Stimulated activated naive CD8-positive, alpha-beta T cell treated with anti-CD3 and anti-CD28 coated beads, Interleukin-15, Interleukin-2, amounts not matched to agents 100 ng/mL and 50 ng/mL, for 24 hours (primary cell): ENCODE data around the gene NRG2.

Experiments
- H3K27ac Mint-ChIP-seq: one replicate; pipeline ENCODE4 v1.8.0; 2021; ENCODE audit warnings: mild to moderate bottlenecking, mixed read lengths
- H3K27me3 Mint-ChIP-seq: one replicate; pipeline ENCODE4 v1.8.0; 2021; ENCODE audit warnings: mixed read lengths
- H3K36me3 Mint-ChIP-seq: one replicate; pipeline ENCODE4 v1.8.0; 2021; ENCODE audit warnings: low read depth, mixed read lengths
- H3K4me1 Mint-ChIP-seq: one replicate; pipeline ENCODE4 v1.8.0; 2021; ENCODE audit warnings: low read depth, mixed read lengths
- H3K4me3 Mint-ChIP-seq: one replicate; pipeline ENCODE4 v1.8.0; 2021; ENCODE audit warnings: mild to moderate bottlenecking, mixed read lengths
- H3K9me3 Mint-ChIP-seq: one replicate; pipeline ENCODE4 v1.8.0; 2021; ENCODE audit warnings: mixed read lengths

The NRG2 gene

DNA sequence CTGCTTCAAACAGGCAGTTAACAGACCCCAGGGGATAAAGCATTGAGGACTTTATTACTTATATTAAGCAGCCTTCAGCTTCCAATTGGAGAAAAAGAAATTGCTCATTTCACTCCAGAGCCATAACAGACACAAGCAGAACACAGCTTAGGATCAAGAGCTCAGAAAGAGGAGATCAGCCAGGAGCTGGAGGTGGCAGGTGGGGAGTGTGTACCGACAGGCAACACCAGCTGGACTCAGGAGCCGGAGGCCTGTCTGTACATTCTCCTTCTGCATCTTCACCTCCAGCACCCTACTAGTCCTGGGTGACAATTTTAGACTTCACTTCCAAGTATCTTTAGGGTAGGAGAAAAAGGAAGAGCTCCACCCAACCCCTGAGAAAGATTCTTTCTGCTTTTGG is 35.8 kb downstream of the NRG2 start:
- Mint-ChIP-seq H3K9me3 (no peaks in the 10 kb centered on the region), H3K27ac (no peak overlapping the region), H3K4me1 (no peaks in the 10 kb centered on the region), H3K27me3 (peaks cover 45% of the 10 kb centered on the region), H3K4me3 (no peak overlapping the region), H3K36me3 (no peaks in the 10 kb centered on the region)

DNA sequence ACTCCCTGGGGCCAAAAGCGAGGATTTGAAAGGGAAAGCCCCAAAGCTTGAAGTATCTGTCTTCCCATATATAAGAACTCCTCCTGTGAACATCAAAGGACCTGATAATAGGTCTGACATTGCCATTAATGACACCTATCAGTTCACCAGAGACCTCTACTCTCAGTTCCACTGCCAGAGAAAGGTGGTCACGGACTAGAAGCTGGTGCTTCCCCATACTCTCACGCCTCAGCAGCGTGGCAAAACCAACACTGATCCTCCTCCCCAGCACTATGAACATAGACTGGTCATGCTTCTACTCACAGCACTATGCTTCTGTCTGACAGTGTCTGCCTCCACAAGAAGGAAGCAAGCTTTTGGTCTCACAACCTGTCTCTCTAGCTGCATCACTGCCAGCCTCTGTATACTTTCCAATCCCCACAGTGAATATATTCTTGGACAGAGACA is 37.9 kb downstream of the NRG2 start:
- Mint-ChIP-seq H3K27ac (no peak overlapping the region), H3K4me3 (no peak overlapping the region), H3K9me3 (no peaks in the 10 kb centered on the region), H3K27me3 (peaks cover 55% of the 10 kb centered on the region), H3K36me3 (no peaks in the 10 kb centered on the region), H3K4me1 (no peaks in the 10 kb centered on the region)

DNA sequence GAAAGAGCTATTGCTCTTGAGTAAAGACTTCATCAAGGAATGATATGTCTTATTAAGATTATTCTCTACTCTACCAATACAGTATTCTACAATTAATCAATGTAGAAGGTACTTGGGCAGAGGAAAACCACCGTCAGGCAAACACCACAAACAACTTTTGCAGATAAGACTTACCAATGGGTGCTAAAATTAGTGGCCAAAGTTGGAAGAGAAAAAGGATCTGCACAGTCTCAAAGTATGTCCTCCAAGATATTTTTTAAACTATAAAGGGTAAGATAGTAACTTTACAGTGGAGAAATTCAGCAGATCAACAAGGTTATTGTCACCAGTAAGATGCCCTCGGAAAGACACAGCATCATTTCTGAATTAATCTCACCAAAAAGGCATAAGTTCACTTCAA is 38.9 kb downstream of the NRG2 start:
- Mint-ChIP-seq H3K36me3 (no peaks in the 10 kb centered on the region), H3K27ac (no peak overlapping the region), H3K27me3 (peaks cover 60% of the 10 kb centered on the region)

DNA sequence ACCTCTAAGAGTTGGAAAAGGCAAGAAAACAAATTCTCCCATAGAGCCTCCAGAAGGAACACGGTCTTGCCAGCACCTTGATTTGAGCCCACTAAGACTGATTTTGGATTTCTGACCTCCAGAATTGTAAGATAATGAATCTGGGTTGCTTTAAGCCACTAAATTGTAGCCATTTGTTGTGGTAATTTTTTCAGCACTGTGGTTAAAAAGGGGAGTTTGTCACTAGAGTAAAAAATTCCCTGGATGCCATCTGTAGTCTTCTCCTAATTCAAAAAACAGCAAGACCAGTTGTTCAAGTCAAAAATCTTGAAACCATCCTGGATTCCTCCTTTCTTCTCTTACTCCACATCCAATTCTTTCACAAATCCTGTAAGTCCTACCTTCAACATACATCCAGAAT is 39.6 kb downstream of the NRG2 start:
- Mint-ChIP-seq H3K9me3 (no peaks in the 10 kb centered on the region), H3K4me3 (no peak overlapping the region), H3K4me1 (no peaks in the 10 kb centered on the region), H3K27ac (no peak overlapping the region), H3K36me3 (no peaks in the 10 kb centered on the region), H3K27me3 (peaks cover 65% of the 10 kb centered on the region)

More for the DNA sequence above, 38.9 kb downstream of the NRG2 start:
- Mint-ChIP-seq H3K4me1 (no peaks in the 10 kb centered on the region), H3K9me3 (no peaks in the 10 kb centered on the region), H3K4me3 (no peak overlapping the region)

DNA sequence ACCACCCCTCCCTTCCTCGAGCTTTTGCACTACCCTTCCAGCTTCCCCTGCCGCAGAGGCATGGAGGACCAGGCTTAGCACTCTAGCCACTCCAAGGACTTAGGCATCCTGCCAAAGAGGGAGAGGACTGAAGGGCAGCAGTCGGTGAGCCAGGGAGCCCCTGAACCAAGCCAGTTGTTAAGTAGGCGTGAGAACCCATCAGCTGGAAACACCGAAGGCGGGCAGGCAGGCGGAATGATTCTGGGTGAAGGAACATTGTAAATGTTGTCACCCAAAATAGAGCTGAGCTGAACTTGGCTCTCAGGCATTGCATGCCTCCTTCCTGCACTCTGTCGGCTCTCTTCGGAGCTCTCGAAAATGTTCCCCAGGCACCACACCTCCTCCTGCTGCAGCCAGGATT is 42.8 kb downstream of the NRG2 start:
- no peak overlapping the region for H3K27ac Mint-ChIP-seq
- no peaks in the 10 kb centered on the region for H3K4me1 Mint-ChIP-seq
- no peak overlapping the region for H3K4me3 Mint-ChIP-seq
- H3K36me3 Mint-ChIP-seq, result no peaks in the 10 kb centered on the region
- H3K27me3 Mint-ChIP-seq, result peaks cover 62% of the 10 kb centered on the region
- no peaks in the 10 kb centered on the region for H3K9me3 Mint-ChIP-seq

DNA sequence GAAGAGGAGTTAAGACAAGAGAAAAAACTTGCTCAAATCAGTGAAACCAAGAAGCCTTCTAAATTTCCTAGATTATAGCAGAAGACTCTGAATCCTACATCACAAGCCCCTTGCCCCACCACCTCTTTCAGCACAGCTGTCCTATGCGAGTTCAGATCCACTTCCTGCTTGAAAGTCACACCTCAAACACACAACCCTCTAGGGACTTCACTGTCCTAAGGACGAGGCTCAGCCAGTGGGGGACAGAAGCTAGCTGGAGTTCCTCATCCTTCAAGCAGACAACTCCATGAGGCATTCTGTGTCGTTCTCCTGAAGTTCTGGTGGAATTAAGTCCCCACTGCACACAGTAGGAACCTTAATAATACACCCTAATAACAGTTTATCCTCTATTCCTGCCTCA is 44.3 kb downstream of the NRG2 start:
- no peak overlapping the region for H3K27ac Mint-ChIP-seq
- no peak overlapping the region for H3K4me3 Mint-ChIP-seq
- peaks cover 59% of the 10 kb centered on the region for H3K27me3 Mint-ChIP-seq
- no peaks in the 10 kb centered on the region for H3K36me3 Mint-ChIP-seq
- H3K4me1 Mint-ChIP-seq, result no peaks in the 10 kb centered on the region
- no peaks in the 10 kb centered on the region for H3K9me3 Mint-ChIP-seq

DNA sequence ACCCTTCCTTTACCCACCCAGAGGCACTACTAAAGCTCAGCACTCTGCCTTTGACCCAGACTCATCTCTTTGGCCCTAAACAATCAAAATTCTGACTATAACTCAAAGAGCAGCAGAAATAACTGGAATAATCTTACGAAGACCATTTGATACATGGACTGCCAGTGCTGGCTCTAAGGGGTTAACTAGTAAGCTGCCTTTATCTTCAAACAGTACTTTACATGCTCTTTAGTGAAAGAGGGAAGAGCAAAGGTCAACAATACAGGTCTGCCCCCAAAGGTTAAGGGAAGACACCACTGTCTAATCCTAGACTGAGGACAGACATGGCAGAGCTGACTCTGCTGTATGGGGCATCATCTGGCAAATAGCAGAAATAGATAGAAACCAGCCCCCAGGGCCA is 45.8 kb downstream of the NRG2 start:
- Mint-ChIP-seq H3K36me3 (no peaks in the 10 kb centered on the region), H3K27ac (no peak overlapping the region), H3K4me1 (no peaks in the 10 kb centered on the region), H3K27me3 (peaks cover 56% of the 10 kb centered on the region), H3K9me3 (no peaks in the 10 kb centered on the region), H3K4me3 (no peak overlapping the region)

DNA sequence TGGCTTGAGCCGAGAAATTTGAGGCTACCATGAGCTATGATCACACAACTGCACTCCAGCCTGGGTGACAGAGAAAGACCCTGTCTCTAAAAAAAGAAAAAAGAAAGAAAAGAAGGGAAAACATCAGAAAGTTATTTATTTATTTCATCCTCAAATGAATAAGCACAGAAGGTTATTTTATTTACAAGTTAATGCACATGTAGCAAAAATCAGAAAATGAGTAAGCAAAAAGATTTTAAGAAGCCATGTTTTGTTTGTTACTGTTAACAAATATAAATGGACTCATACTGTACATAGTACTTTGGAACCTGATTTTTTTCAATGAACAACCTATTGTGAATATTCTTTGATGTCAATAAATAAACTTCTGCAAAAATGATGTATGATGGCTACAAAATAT is 47.2 kb downstream of the NRG2 start:
- no peak overlapping the region for H3K4me3 Mint-ChIP-seq
- no peaks in the 10 kb centered on the region for H3K9me3 Mint-ChIP-seq
- no peaks in the 10 kb centered on the region for H3K36me3 Mint-ChIP-seq
- no peaks in the 10 kb centered on the region for H3K4me1 Mint-ChIP-seq
- no peak overlapping the region for H3K27ac Mint-ChIP-seq
- peaks cover 56% of the 10 kb centered on the region for H3K27me3 Mint-ChIP-seq

DNA sequence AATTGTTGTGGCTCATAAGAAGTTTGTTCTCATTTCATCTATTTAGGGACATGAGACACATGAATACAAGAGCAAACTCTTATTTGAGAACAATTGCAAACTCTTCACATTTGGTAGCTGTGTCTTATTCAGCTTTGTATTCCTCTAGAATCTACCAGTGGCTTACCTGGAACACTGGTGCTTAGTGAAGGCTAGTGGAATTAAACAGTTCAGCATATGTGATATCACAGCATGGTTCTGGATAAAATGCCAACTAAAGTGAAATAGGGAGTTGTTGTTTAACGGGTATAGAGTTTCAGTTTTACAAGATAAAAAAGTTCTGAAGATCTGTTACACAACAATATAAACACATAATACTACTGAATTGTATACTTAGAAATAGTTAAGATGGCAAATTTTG is 48.9 kb downstream of the NRG2 start:
- H3K9me3 Mint-ChIP-seq, result no peaks in the 10 kb centered on the region
- H3K36me3 Mint-ChIP-seq, result no peaks in the 10 kb centered on the region
- no peaks in the 10 kb centered on the region for H3K4me1 Mint-ChIP-seq
- H3K27ac Mint-ChIP-seq, result no peak overlapping the region
- H3K4me3 Mint-ChIP-seq, result no peak overlapping the region
- peaks cover 42% of the 10 kb centered on the region for H3K27me3 Mint-ChIP-seq

DNA sequence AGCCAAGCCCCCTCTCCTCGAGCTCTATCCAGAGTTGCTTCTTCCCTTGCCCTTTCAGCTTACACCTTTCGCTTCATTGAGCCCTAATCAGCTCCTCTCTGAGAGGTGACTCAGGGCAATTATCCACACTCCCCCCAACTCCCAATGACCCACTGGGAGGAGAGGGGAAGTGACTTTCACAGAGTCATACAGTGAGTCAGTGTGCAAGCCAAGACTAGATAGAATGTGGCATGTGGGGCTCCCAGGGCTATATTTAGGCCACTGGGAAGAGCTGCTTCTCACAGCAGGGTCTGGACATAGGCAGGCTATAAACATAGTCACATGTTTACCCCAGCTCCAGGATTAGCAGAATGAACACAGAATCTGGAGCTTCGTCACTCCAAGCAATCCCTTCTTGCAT is 57.4 kb downstream of the NRG2 start:
- H3K4me3 Mint-ChIP-seq, result no peak overlapping the region
- H3K27ac Mint-ChIP-seq, result no peak overlapping the region
- H3K27me3 Mint-ChIP-seq, result peaks cover 17% of the 10 kb centered on the region
- no peaks in the 10 kb centered on the region for H3K9me3 Mint-ChIP-seq
- no peaks in the 10 kb centered on the region for H3K36me3 Mint-ChIP-seq
- H3K4me1 Mint-ChIP-seq, result no peaks in the 10 kb centered on the region

DNA sequence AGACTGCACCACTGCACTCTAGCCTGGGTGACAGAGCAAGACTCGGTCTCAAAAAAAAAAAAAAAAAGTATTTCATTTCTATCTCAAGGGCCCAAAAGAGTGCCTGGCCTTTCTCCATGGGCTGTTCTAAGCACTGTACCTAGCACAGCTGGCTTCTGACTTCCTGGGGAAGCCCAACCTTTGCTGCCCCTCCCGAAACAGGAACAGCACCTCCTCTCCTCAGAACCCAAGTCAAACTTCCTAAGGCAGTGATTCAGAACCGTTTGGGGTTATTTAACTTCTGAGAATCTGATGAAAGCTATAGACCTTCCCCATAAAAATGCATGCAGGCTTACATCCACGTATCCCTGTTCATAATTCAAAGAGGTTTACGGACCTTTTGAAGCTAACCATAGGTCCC is 57.8 kb downstream of the NRG2 start:
- Mint-ChIP-seq H3K4me3 (no peak overlapping the region), H3K4me1 (no peaks in the 10 kb centered on the region), H3K36me3 (no peaks in the 10 kb centered on the region), H3K27me3 (peaks cover 20% of the 10 kb centered on the region), H3K27ac (no peak overlapping the region), H3K9me3 (no peaks in the 10 kb centered on the region)

DNA sequence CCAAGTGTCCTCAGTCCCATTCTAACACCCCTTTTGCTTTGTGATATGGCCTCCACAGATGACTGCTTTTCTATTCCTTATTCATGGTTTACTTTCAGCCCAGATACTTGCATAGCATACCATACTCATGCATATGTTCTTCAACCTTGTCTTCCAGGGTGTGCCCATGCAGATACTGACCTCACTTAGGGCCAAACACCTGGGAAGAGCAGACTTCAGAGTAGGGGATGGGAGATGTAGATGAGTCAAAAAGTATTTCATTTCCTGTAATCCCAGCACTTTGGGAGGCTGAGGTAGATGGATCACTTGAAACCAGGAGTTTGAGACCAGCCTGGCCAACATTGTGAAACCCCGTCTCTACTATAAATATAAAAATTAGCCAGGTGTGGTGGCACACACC is 58.3 kb downstream of the NRG2 start:
- Mint-ChIP-seq H3K36me3 (no peaks in the 10 kb centered on the region), H3K27me3 (peaks cover 22% of the 10 kb centered on the region), H3K9me3 (no peaks in the 10 kb centered on the region), H3K4me1 (no peaks in the 10 kb centered on the region), H3K27ac (no peak overlapping the region), H3K4me3 (no peak overlapping the region)

DNA sequence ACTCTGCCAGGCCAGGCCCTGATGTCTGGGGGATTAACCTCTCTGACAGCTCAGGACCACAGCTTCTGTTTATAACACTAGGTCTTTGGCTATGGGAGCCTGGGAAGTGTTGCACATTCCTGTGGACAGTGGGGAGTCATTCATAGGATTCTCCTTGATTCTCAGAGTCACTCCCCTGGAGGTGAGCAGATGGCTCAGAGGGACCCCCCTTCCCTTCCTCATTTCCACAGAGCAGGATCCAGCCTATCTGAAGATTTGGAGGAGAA is 60.2 kb downstream of the NRG2 start:
- Mint-ChIP-seq H3K27me3 (peaks cover 24% of the 10 kb centered on the region), H3K4me1 (no peaks in the 10 kb centered on the region), H3K9me3 (no peaks in the 10 kb centered on the region), H3K4me3 (no peak overlapping the region), H3K27ac (no peak overlapping the region), H3K36me3 (no peaks in the 10 kb centered on the region)

DNA sequence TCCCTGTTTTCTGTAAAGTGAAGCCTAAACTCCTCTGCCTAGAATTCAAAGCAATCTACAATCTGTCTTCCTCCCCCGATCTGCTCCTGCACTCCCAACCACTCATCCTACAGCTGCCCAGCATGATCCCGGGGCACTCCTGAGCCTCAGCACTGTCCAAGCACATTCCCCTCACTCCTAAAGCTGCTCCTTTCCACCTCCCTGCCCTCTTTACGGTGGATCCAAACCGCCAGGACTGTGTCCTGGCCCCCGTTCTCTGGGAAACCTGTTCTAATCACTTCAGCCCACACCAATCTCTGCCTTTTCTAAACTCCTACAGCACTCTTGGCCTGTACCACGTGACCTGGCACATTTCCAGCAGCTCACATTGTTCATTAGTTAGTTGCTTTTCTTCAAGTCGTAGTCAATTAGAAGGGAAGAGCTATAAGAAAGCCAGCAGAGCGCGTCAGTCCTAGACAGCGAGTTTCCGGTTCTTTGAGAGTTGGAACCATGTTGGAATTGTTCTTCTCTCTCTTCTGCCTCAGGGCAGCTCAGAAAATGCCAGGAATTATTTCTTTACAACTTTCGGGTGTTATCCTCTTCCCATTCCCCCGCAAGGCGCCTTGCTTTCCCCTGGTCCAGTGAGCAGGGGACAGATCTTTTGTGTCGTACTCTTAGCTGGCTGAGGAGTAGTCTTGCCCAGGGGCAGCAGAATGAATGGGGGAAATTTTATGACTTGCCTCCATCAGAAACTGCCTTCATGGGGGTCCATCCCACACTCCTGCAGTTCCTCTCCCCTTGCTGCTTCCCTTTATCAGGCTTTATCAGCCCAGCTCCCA is 60.7 kb downstream of the NRG2 start:
- Mint-ChIP-seq H3K27ac (no peak overlapping the region), H3K4me1 (no peaks in the 10 kb centered on the region), H3K27me3 (peaks cover 27% of the 10 kb centered on the region), H3K4me3 (no peak overlapping the region), H3K9me3 (no peaks in the 10 kb centered on the region), H3K36me3 (no peaks in the 10 kb centered on the region)

DNA sequence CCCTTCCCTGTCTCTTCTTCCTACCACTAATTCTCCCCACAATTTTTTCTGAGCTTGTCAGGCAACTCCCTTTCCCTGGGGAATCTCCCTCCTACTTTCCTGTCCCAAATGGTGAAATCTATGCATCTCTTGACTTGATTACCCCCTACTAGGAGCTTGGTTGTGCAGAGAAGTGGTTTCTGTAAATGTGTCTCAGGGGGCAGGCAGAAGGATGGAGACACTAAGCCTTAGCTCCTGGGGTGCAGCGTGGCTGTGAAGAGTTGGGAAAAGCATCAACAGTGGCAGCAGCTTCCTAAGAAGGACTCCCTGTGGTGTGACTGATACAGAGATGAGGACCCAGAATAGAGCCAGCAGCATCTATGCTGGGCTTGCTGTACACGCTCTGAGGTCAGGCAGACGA is 62.3 kb downstream of the NRG2 start:
- Mint-ChIP-seq H3K4me1 (no peaks in the 10 kb centered on the region), H3K4me3 (no peak overlapping the region), H3K27ac (no peak overlapping the region), H3K36me3 (no peaks in the 10 kb centered on the region), H3K27me3 (peaks cover 28% of the 10 kb centered on the region), H3K9me3 (no peaks in the 10 kb centered on the region)

DNA sequence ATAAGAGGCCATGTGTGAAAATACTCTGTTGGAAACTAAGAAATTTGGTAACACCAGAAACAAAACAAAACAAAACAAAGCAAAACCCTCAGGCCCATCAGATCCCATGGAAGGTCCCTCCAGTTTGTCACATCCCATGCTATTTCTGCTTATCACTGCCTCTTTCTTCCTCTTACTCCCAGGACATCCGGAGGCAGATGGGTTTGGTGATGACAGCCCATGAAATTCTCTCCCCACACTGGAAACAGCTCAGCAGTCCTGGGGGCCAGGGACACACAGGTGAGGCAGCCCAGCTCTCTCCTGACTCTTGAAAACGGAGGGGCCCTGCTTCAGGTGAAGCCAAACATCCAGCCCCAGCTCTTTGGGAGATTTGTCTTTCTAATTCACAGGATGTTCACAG is 63.2 kb downstream of the NRG2 start:
- no peaks in the 10 kb centered on the region for H3K36me3 Mint-ChIP-seq
- no peaks in the 10 kb centered on the region for H3K9me3 Mint-ChIP-seq
- peaks cover 28% of the 10 kb centered on the region for H3K27me3 Mint-ChIP-seq
- no peaks in the 10 kb centered on the region for H3K4me1 Mint-ChIP-seq
- no peak overlapping the region for H3K27ac Mint-ChIP-seq
- no peak overlapping the region for H3K4me3 Mint-ChIP-seq
